HG03565 (cell line): ENCODE measurements around the gene PMIS2.
"Not testable (repeated sequence)": the region's sequence is repeated elsewhere in the genome, so short reads cannot be mapped to it uniquely, and the experiment has no call there.

Experiments used
- ATAC-seq: cut with Tn5 transposase; IDR thresholded peaks from one replicate; pipeline ENCODE4 v1.9.1; 2021; ENCODE audit warnings: mild to moderate bottlenecking, moderate library complexity; ENCODE audit not compliant: unreplicated experiment

The PMIS2 gene

DNA sequence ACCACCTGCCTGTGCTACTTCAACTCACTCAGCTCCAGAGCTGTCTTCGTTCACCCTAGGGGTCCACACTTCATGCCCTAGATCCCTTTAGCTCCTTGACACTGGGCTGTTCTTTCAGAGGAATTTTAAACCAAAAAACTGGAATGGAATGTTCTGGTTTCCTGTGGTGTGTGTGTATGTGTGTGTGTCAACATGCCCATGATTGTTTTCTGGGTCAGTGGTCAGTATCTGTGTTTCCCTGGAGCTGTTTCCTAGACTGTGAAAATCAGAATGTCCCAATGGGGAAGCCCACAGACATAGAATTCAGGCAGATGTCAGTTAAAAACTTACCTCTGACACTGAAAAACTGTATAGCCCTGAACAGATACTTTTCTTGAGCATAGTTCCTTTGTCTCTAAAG is 1.3 kb downstream of the PMIS2 start:
- ATAC-seq, result no peak

DNA sequence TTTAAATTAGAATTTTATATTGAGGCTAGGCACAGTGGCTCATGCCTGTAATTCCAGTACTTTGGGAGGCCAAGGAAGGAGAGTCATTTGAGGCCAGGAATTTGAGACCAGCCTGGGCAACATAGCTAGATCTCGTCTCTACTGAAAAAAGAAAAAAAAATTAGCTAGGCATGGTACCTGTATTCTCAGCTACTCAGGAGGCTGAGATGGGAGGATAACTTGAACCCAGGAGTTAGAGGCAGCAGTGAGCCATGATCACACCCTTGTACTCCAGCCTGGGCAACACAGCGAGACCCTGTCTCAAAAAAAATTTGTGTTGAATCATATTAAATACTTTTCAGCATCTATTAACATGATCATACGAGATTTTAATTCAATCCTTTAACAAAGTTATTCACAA is 4.9 kb downstream of the PMIS2 start:
- no peak for ATAC-seq

DNA sequence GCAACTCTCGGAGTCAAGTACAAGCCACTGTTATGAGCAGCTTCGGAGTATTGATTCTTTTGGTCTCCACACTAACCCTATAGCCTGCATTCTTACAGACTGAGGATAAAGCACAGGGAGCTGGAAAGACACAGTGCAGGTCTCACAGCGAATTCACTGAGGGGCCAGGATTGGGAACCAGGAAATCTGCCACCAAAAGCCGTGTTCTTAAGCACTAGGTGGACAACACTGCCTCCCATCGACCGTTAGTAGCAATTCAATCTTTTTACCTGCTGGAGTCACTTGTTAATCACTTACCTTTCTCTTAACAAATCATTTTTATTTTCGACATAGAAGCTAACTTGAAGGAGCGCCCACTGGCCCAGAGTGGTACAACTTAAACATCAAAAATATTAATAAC is 6.3 kb downstream of the PMIS2 start:
- ATAC-seq, result no peak

DNA sequence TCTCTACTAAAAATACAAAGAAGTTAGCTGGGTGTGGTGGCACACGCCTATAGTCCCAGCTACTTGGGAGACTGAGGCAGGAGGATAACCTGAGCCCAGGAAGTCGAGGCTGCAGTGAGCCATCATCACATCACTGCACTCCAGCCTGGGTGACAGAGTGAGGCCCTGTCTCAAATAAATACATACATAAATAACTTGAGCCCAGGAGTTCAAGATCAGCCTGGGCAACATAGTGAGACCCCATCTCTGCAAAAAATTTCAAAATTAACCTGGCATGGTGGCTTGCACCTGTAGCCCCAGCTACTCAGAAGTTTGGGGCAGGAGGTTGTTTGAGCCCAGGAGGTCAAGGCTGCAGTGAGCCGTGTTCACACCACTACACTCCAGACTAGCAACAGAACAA is 9.1 kb downstream of the PMIS2 start:
- not testable (repeated sequence) for ATAC-seq

DNA sequence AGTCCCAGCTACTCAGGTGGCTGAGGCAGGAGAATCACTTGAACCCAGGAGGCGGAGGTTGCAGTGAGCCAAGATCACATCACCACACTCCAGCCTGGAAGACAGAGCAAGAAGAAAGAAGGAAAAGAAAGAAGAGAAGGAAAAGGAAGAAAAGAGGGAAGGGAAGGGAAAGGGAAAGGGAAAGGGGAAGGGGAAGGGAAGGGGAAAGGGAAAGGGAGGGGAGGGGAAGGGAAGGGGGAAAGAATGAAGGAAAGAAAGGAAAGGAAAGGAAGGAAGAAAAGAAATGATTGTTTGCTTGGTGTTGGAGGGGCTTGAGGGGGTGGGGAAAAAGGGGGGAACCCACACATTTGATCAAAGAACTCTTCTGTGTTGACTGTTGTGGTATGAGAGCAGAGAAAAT is 10.0 kb downstream of the PMIS2 start:
- ATAC-seq, result no peak

DNA sequence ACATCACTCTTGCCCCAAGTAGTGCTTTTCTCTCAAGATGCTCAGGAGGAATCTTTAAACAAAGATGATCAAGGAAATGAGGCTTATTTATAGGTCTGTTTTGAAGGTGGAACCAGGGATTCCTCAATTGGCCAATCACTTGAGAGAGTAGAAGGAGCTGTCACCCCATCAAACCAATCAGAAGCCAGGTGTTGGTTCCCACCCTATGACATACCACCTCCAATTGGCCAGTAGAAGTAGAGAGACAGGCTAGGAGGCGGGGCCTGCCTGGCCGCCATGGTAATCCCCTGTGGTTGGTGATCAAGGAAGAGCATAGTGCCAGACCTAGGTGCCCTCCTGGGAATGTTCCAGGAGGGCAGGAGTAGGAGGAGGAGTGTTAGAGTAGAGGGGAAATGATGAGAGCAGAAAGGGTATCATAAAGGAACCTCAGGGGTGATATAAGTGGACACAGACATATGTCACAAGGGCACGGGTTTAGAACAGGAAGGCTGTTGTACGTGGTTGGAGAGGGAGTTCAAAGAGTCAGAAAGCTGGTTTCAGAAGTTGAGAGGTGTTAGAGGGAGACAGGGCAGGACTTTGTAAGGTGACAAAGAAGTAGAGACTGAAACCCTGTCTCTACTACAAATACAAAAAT is 10.5 kb downstream of the PMIS2 start:
- no peak for ATAC-seq

DNA sequence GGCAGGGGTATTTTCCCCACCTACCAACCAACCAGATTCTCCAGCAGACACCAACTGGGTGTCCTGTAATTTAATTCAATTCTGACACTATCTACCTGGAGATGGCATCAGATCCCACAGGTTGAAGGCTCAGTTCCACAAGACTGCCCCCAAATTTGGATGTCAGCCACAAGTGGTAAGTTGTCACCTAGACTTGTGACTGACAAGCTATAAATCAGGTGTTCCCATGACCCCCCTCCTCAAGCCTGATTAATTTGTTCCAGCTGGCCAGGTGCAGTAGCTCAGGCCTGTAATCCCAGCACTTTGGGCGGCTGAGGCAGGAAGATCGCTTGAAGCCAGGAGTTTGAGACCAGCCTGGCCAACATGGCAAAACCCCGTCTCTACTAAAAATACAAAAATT is 16.0 kb downstream of the PMIS2 start:
- no peak for ATAC-seq

DNA sequence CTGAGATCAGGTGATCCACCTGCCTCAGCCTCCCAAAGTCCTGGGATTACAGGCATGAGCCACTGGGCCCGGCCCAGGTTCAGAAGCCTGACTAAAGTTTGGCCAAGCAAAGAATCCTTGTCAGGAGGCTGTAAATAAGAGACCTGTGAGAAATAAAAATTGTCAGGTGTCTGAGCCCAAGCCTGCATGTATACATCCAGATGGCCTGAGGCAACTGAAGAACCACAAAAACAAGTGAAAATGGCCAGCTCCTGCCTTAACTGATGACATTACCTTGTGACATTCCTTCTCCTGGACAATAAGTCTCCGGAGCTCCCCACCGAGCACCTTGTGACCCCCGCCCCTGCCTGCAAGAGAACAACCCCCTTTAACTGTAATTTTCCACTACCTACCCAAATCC is 18.5 kb downstream of the PMIS2 start:
- ATAC-seq, result not testable (repeated sequence)

DNA sequence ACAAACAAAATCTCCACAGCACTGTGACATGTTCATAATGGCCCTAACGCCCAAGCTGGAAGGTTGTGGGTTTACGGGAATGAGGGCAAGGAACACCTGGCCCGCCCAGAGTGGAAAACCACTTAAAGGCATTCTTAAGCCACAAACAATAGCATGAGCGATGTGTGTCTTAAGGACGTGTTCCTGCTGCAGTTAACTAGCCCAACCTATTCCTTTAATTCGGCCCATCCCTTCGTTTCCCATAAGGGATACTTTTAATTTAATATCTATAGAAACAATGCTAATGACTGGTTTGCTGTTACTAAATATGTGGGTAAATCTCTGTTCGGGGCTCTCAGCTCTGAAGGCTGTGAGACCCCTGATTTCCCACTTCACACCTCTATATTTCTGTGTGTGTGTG is 21.2 kb downstream of the PMIS2 start:
- not testable (repeated sequence) for ATAC-seq

DNA sequence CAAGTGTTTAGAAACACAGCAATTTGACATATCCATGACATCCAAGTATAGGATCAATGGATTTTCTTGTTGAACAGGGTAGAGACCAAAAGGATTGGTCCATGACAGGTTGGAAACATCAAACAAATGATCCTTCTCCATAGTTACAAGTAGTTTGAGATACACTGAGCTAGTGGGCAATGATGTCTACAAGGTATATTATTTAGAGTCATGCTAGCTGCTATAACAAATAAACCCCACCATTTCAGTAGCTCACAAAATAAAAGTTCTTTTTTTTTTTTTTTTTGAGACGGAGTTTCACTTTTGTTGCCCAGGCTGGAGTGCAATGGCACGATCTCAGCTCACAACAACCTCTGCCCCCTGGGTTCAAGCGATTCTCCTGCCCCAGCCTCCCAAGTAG is 21.7 kb downstream of the PMIS2 start:
- ATAC-seq, result no peak

DNA sequence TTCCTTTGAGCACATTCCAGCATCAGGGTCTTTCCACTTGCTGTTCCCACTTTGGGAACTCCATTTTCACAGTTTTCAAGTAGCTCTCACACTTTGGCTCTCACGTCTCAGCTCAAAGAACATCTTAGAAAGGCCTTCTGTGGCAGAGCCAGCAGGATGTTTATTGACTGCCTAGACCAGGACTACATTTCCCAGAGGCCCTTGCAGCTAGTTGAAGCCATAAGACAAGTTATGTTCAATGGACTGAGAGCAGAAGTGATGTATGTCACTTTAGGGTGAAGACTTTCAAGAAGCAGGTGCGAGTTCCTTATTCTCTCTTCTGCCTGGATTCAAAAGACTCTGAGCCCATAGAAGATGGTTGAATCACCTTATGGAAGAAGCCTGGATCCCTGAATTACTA is 22.3 kb downstream of the PMIS2 start:
- ATAC-seq, result no peak

DNA sequence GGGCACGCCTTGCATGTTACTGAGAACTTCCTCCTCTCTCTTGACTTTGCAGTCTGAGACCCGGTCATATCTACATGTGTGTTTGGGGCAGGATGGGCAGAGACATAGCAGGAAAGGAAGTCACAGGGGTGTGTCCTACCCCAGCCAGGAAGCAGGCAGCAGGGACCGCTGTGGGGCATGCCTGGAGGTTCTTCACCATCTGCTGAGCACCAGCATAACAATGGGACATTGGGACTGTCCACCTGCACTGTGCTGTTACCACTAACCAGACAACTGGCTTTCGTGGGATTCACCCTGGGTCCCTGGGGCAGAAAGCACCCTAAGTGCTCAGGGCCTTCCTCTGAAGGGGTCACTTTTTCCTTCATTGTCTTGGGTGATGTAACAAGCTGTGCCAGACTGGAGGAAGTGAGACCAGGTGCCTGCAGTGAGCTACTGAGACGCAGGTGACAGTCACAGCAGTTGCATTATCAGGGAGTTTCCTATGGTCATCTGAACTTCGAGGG is 23.9 kb downstream of the PMIS2 start:
- no peak for ATAC-seq

DNA sequence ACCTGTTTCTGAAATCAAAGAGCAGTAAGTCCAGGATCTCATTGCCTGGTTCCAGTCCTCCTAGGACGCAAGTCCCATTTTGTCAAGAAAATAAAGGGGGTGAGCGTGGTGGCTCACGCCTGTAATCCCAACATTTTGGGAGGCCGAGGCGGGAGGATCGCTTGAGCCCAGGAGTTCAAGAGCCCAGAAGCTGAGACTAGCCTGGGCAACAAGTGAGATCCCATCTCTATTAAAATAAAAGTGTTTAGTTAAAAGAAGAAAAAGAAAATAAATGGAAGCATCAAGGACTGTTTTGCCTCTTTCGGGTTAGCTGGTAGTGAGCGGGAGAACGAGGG is 26.2 kb downstream of the PMIS2 start:
- ATAC-seq, result no peak

DNA sequence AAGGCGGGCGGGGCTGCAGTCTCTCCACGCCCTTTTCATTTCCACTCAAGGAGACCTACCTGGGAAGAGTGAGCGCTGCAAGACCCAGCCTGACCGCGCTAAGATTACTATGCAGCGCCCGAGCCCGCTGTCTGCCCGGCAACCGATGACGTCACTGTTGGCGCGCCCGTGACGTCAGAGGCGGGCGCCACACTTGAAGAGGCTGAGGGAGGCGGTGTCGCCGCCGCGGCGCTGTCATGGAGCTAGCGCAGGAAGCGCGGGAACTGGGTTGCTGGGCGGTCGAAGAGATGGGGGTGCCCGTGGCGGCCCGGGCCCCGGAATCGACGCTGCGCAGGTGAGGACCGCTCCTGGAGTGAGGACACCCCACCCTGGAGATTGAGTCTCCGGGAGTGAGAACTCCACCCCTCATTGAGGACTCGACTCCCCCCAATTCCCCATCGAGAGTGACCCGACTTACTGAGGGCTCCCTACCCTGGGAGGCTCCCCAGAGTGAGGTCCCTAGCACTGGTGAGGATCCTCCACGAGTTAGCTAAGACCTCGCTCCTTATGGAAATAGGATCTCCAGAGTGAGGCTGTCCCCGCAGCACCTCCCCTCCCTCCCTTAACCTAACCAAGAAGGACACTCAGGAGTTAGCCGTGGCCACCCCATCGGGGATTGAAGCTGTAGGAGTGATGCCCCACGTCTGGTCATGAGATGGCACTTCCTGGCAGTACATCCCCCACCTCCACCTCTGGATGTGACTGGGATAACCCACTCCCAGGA is 26.8 kb downstream of the PMIS2 start, which contains the start of gene HAUS5:
Gene HAUS5 (plus strand): TSS at position 177 of the 763 bp plus-strand sequence. CDS start 60 bp downstream, at position 237.
- peak; percentile 89 for ATAC-seq

DNA sequence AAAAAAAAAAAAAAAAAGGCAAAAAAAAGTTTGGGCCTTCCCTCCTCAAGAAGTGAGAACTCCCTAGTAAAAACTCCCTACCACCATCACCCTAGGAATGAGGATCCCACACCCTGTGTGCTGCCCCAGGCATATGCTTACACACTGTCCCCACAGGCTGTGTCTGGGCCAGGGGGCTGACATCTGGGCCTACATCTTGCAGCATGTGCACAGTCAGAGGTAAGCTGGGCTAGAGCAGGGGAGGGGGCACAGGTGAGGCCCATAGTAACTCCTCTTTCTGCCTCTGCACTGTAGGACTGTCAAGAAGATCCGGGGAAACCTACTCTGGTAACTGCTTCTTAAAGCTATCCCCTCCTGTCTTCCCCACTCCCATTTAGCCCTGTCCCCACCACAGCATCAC is 27.6 kb downstream of the PMIS2 start:
- ATAC-seq, result no peak

DNA sequence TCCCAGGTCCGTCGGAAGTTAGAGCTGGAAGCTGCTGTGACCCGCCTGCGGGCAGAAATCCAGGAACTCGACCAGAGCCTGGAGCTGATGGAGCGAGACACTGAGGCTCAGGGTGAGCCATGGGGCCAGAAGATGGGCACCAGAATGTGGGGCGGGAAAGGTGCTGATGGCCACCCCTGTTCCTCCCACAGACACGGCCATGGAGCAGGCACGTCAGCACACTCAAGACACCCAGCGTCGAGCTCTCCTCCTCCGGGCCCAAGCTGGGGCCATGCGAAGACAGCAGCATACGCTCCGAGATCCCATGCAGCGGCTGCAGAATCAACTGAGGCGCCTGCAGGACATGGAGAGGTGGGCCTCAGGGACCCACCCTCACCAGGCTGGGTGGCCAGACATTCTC is 29.1 kb downstream of the PMIS2 start:
- no peak for ATAC-seq

DNA sequence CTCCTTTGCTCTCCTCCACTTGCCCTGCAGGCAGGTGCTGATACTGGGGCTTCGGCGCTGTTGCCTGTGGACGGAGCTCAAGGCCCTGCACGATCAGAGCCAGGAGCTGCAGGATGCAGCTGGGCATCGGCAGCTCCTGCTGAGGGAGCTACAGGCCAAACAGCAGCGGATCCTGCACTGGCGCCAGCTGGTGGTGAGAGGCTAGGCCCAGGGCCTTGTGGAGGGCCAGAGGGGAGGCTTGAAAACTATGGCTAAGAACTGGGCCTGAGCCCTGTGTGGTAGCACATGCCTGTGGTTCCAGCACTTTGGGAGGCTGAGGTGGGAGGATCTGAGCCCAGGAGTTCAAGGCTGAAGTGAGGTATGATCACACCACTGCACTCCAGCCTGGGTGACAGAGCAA is 32.9 kb downstream of the PMIS2 start:
- no peak for ATAC-seq

DNA sequence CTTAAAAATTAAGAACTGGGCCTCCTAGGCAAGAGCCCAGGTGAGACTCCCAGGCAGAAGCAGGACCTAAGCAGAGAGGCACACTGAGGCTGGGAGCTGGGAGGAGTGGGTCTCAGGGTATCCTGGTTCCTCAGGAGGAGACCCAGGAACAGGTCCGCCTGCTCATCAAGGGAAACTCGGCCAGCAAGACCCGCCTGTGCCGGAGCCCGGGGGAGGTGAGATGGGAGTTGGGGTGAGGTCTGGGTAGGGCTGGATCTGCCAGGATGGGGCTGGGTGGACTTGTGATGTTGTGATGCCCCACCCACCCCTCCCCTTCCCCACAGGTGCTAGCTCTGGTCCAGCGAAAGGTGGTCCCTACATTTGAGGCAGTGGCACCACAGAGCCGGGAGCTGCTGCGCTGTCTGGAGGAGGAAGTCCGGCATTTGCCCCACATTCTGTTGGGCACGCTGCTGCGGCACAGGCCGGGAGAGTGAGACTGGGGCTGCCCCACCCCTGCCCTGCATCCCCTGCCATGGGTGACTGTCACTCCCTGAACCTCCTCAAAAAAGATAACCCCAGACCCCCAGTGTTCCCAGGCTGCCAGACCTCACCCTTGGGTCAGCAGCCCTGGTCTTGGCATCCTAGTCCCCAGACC is 33.4 kb downstream of the PMIS2 start:
- no peak for ATAC-seq

DNA sequence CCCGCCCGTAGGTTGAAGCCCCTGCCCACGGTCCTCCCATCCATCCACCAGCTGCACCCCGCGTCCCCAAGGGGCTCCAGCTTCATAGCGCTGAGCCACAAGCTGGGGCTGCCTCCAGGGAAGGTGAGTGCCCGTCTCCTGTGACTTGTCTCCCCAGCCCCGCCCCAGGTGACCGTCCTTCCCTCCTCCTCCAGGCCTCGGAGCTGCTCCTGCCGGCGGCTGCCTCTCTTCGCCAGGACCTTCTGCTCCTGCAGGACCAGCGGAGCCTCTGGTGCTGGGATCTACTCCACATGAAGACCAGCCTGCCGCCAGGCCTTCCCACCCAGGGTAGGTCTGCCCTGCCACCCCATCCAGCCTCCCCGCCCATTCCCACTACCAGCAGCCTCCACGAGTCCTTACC is 34.0 kb downstream of the PMIS2 start:
- no peak for ATAC-seq

DNA sequence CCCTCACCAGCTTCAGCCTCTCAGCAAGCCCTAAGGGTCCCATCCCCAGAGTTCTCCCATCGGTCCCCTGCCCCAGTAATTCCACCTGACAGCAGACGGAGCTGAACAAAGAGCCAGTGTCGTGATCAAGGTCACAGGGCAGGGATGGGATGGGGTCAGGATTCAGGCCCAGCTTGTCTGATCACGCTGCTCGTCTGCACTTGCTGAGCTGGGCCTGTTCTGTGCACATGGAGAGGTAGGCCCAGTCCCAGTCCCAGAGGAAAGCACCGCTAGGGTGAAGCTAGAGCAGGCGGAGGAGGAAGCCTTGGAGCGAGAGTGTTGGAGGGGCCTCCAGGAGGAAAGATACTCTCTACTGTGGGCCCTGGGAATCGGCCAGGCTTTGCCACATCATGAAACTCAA is 35.7 kb downstream of the PMIS2 start:
- ATAC-seq, result no peak

DNA sequence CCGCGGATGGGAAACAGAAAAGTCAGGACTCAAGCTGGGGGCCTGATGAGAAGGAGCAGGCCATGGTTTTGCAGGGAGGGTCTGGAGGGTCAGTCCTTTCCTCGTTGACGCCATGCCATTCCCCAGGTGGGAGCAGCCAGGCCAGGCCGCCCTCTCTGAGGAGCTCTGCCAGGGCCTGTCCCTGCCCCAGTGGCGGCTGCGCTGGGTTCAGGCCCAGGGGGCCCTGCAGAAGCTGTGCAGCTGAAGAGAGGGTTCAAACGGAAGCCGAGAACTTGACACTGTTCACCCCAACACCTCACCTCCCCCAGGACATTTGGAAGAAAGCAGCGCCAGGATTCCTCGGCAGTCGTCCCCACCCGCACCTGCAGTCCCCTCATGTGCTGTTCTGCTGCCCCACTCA is 36.8 kb downstream of the PMIS2 start:
- no peak for ATAC-seq

DNA sequence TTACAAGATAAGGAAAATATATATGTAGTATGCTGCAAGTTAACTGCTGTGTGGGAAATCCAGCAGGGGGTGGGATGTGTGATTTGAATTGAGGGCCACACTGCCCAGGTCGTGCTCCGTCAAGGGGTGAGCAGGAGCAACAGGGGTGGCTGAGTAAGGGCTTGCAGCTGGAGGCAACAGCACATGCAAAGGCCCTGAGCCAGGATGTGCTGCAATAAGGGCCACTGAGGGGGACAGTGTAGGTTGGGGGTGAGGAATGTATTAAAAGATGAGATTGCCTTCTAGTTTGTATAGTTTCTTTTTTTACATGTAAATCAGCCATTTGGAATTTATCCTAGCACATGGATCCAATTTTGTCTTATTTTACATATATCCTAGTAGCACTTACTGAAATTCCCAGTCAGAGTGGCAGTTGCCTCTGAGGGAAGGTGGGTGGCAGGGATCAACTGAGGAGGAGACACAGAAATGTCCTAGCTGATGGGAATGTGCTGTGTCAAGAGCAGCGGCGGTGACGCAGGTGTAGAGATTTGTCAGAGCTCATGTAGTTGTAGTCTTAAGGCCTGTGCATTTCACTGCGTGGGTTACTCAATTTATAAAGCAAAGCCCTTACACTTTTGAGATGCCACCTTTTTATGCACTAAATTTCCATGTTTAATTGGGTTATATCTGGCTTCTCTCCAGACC is 37.5 kb downstream of the PMIS2 start:
- no peak for ATAC-seq
